Activated T-cell treated with anti-CD3 and anti-CD28 coated beads, Interleukin-2, amount 50 U/mL, for 4 hours (primary cell): ENCODE results near the gene APOH. TPM values are rescaled to one million over a fixed set of nuclear protein-coding genes. Genes with fewer than 3 reads are reported as not detected.

Experiments
- ATAC-seq, 2 donors: fragments of 200-7000 bp; cut with Tn5 transposase; one replicate each; pipeline ENCODE4 v1.10.0; 2021
- DNase-seq: peaks from one replicate; pipeline ENCODE4 v3.0.0-alpha.2; 2020
- H3K27me3 Mint-ChIP-seq: one replicate; pipeline ENCODE4 v1.8.0; 2021; ENCODE audit warnings: low read depth, mixed read lengths
- H3K36me3 Mint-ChIP-seq: one replicate; pipeline ENCODE4 v1.8.0; 2022; ENCODE audit warnings: mixed read lengths; ENCODE audit not compliant: insufficient read depth
- H3K4me1 Mint-ChIP-seq: one replicate; pipeline ENCODE4 v1.8.0; 2021; ENCODE audit warnings: low read depth, mixed read lengths
- H3K4me3 Mint-ChIP-seq: one replicate; pipeline ENCODE4 v1.8.0; 2021; ENCODE audit warnings: mild to moderate bottlenecking, moderate library complexity, mixed read lengths
- H3K9me3 Mint-ChIP-seq: one replicate; pipeline ENCODE4 v1.8.0; 2021; ENCODE audit warnings: mixed read lengths
- total RNA-seq, 3 donors: library from RNA; stranded (reverse); gene quantifications; one replicate each; pipeline ENCODE4 v1.2.1, GENCODE V29; 2021

The APOH gene
- total RNA-seq, 3 donors from 2014 or later, result 0.73 to 1.3 (median 0.76) TPM

DNA sequence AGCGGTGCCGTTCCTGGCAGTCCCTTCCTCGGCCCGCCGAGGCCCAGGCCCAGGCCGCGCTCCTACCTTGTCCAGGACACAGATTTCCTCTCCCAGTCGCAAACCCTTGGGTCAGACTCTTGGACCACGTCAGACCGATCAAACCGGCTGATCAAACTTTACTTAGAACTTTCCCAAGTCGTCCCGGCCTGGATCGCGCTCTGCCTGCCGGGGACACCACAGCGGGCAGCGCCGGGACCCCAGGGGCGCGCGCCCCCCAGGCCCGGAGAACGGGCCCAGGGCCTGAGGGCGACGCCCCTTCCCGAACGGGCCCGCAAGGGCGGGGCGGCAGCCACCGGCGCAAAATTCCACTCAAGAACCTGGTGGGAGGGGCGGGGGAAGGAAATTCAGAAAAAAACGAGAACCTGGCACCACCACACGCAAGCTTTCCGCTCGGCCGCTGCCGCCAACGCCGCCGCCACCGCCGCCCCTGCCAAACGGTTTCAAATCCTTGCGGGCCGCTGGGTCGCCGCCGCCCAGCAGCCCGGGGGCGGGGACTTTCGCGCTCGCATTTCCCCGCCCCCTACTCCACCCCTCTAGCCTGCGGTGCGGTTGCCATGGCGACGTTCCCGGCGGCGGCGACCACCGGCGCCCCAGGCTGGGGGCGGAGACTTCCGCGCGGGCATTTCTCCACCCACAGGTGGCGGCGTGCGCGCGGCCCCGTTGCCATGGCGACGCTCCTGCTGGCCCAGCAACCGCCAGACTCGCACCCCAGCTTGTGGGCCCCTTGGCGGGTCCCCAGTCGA, 37.4 kb downstream of the APOH start, which contains the start of gene CEP112:
CEP112 (minus strand) TSS at position 541 of the 785 bp plus-strand sequence.
- peaks cover 19% of the 10 kb centered on the region for H3K4me1 Mint-ChIP-seq
- peak within 1 kb of the TSS; percentile 84 for H3K4me3 Mint-ChIP-seq
- H3K27me3 Mint-ChIP-seq, result no peaks in the 10 kb centered on the region
- DNase-seq (peak; percentile 93), ATAC-seq (peak; percentile 78 to 85)
- no peaks in the 10 kb centered on the region for H3K36me3 Mint-ChIP-seq
- H3K9me3 Mint-ChIP-seq, result no peaks in the 10 kb centered on the region

DNA sequence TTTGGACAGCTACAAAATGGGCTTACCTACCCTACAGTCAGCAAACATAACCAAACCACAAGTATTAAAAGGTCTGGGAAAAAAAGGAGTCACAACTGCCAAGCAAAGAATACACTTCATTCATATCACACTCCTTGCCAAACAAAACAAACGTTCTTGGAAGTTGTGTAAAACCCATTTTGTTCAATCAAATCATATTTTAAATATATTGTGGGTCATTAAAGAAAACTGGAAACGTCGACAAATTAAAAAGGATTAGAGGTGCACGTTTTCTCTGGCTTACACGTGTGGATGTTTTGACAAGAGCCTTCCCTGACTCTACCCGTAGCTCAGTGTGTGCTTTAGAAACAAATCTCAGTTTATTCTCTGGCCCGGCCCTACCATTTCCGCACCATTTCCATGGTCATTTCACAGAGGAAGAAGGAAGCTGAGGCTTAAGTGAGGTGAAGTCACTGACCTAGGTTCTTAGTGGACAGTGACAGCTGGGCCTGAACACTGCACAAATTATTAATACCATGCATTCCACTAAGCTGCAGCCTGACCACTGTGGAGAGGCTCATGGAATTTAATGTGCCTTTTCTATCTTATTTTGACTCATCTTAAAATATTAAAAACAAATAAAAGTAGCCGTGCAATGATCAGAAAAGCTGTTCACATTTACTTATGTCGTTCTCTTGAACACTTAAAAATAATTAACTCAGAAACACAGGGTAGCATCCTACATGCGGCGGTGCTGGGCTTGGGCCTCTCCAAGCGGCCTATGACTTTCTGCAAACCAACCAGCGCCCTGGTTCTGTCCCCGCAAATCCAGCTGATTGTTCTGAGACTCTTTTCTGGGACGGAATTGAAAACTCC, 38.2 kb downstream of the APOH start:
- H3K36me3 Mint-ChIP-seq, result no peaks in the 10 kb centered on the region
- H3K27me3 Mint-ChIP-seq, result no peaks in the 10 kb centered on the region
- H3K9me3 Mint-ChIP-seq, result no peaks in the 10 kb centered on the region
- DNase-seq, result no peak
- peaks cover 19% of the 10 kb centered on the region for H3K4me1 Mint-ChIP-seq
- peak overlapping the region; percentile 84 for H3K4me3 Mint-ChIP-seq
- peak; percentile 3 to 5 for ATAC-seq

DNA sequence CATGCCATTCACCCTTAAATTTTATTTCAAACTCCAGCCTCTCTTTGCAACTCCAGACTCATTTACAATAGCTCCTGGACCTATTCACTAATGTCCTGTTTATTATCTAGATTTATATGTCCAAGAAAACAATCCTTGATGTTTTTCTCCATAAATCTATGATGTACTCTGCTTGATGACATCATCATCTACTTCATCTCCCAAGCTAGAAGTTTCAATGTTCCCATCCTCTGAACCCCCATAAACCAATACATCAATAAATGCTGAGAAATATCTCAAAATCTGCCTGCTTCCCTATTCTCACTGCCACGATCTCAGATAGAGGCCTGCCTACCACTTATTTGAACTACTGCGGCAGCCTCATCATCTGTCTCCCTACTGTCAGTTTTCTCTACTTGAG, 41.5 kb downstream of the APOH start:
- no peaks in the 10 kb centered on the region for H3K27me3 Mint-ChIP-seq
- H3K36me3 Mint-ChIP-seq, result peaks cover 4% of the 10 kb centered on the region
- ATAC-seq (no peak), DNase-seq (no peak)
- no peak overlapping the region for H3K4me3 Mint-ChIP-seq
- peaks cover 18% of the 10 kb centered on the region for H3K4me1 Mint-ChIP-seq
- peaks cover 4% of the 10 kb centered on the region for H3K9me3 Mint-ChIP-seq

DNA sequence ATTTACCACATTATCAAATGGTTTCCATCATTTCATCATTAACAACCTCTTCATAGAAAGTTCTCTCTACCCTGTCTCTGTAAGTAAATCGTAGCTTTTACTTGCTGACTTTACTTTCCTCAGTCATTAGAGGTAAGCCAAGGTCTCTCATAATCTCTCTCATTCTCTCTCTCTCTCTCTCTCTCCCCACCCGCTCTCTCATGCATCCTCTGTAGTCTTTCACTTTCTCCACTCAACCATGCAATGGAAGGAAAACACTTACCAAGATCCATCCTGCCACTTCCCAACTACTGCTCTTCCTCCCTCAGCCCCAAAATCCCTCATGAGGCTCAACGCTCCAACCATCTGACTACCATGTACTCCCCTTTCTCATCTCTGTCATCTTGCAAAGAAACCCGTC, 43.4 kb downstream of the APOH start:
- DNase-seq (no peak), ATAC-seq (no peak)
- H3K9me3 Mint-ChIP-seq, result peaks cover 4% of the 10 kb centered on the region
- no peak overlapping the region for H3K4me3 Mint-ChIP-seq
- H3K27me3 Mint-ChIP-seq, result no peaks in the 10 kb centered on the region
- H3K4me1 Mint-ChIP-seq, result peaks cover 6% of the 10 kb centered on the region
- peaks cover 6% of the 10 kb centered on the region for H3K36me3 Mint-ChIP-seq

DNA sequence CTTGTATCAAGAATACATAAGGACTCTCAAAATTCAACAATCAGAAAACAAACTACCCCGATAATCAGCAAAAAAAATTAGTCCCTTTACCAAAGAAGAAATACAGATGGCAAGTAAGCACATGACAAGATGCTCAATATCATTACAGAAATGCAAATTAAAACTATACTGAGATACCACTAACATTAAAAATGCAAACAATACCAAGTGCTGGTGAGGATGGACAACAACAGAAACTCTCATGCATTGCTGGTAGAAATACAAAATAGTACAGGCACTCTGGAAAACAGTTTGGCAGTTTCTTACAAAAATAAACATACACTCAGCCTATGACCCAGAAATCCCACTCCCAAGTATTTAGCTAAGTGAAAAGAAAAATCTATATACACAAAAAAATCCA, 44.8 kb downstream of the APOH start:
- H3K4me1 Mint-ChIP-seq, result no peaks in the 10 kb centered on the region
- H3K36me3 Mint-ChIP-seq, result peaks cover 9% of the 10 kb centered on the region
- DNase-seq (no peak), ATAC-seq (no peak)
- peaks cover 4% of the 10 kb centered on the region for H3K9me3 Mint-ChIP-seq
- H3K27me3 Mint-ChIP-seq, result no peaks in the 10 kb centered on the region
- no peak overlapping the region for H3K4me3 Mint-ChIP-seq

DNA sequence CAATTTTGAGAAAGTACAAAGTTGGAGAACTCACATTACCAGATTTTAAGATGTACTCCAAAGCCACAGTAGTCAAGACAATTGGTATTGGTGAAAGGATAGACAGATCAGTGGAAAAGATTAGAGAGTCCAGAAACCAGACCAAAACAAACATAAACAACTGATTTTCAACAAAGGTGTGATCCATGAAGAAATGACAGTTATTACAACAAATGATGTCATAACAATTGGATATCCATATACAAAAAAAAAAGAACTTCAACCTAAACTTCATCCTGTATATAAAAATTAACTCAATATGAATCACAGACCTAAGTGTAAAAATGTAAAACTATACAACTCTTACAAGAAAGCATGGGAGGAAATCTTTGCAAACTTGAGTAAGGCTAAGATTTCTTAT, 45.7 kb downstream of the APOH start:
- H3K27me3 Mint-ChIP-seq, result no peaks in the 10 kb centered on the region
- ATAC-seq (no peak), DNase-seq (no peak)
- H3K36me3 Mint-ChIP-seq, result peaks cover 10% of the 10 kb centered on the region
- H3K4me3 Mint-ChIP-seq, result no peak overlapping the region
- H3K4me1 Mint-ChIP-seq, result no peaks in the 10 kb centered on the region
- peaks cover 4% of the 10 kb centered on the region for H3K9me3 Mint-ChIP-seq

DNA sequence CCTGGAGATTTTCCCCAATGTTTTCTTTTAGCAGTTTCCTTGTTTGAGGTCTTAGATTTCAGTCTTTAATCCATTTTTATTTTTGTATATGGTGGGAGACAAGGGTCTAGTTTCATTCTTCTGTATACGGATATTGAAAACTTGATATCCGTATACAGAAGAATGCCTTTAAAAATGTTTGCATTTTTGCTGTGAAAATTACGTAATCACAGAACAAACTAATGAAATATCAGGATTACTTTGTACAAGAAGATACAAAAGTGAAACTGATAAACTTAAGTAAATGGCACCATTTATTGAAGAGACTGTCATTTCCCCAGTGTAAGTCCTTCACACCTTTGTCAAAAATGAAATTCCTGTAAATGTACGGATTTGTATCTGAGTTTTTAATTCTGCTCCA, 50.6 kb downstream of the APOH start:
- ATAC-seq (no peak), DNase-seq (no peak)
- peaks cover 7% of the 10 kb centered on the region for H3K36me3 Mint-ChIP-seq
- no peak overlapping the region for H3K4me3 Mint-ChIP-seq
- H3K9me3 Mint-ChIP-seq, result no peaks in the 10 kb centered on the region
- H3K4me1 Mint-ChIP-seq, result no peaks in the 10 kb centered on the region
- no peaks in the 10 kb centered on the region for H3K27me3 Mint-ChIP-seq

DNA sequence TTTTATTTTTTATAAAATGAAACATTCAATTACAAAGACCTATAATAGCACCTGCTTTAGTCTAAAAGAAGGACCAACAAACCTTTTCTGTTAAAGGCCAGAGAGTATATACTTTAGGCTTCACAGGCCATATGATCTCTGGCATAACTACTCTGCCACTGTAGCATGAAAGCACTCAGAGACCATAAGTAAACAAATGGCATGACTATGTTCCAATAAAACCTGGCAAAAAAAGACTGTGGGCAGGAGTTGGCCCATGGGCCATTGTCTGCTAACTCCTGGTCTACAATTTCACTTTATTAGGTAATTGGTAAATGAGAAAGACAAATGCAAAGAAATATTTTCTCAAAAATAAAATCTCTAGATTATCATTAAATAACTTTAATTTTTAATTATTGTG, 52.2 kb downstream of the APOH start:
- no peaks in the 10 kb centered on the region for H3K27me3 Mint-ChIP-seq
- H3K4me3 Mint-ChIP-seq, result no peak overlapping the region
- peaks cover 4% of the 10 kb centered on the region for H3K36me3 Mint-ChIP-seq
- no peaks in the 10 kb centered on the region for H3K4me1 Mint-ChIP-seq
- DNase-seq (no peak), ATAC-seq (no peak)
- H3K9me3 Mint-ChIP-seq, result no peaks in the 10 kb centered on the region

DNA sequence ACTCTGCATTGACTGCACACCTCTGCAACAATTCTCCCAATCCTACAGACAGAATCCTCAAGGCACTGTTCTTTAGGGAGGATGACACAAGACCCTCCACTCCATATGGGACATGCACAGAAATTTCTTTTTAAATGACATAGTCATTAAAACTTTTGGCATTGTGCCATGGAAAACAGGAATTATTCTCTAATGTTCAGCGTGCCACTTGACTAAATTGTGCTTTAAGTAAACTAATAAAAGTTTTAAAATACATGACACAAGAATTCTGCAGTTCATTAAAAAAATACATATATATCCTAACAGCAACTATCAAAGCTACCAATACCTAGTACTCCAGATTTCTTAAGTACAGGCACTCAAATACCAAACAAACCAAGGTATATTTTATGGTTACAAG, 53.3 kb downstream of the APOH start:
- no peaks in the 10 kb centered on the region for H3K9me3 Mint-ChIP-seq
- no peak for DNase-seq
- peaks cover 4% of the 10 kb centered on the region for H3K36me3 Mint-ChIP-seq
- no peak overlapping the region for H3K4me3 Mint-ChIP-seq
- ATAC-seq, result no peak
- H3K4me1 Mint-ChIP-seq, result no peaks in the 10 kb centered on the region
- no peaks in the 10 kb centered on the region for H3K27me3 Mint-ChIP-seq

DNA sequence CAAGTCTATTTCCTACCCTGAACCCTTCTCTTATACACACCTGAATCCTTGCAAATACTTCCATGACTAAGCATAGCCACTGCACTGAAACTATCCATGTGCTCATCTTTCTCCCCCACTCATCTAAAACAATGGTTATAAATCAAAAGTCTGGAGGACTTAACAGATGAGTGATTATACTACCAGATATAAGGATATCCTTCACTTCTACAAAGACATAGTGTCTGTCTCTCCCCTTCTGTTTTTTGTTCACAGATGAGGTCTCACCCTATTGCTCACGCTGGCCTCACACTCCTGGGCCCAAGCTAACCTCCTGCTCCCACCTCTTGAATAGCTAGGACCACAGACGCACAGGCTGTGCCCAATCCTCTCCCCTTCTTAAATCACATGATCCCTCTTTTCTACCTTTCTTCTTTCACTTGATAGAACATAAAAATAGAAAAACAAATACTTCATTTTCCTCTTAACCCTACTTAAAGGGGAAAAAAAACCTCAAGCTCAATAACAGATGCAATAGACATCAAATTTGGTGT, 56.5 kb downstream of the APOH start:
- no peak for ATAC-seq
- no peaks in the 10 kb centered on the region for H3K9me3 Mint-ChIP-seq
- no peak overlapping the region for H3K4me3 Mint-ChIP-seq
- H3K27me3 Mint-ChIP-seq, result no peaks in the 10 kb centered on the region
- H3K36me3 Mint-ChIP-seq, result no peaks in the 10 kb centered on the region
- H3K4me1 Mint-ChIP-seq, result no peaks in the 10 kb centered on the region
- DNase-seq, result no peak

DNA sequence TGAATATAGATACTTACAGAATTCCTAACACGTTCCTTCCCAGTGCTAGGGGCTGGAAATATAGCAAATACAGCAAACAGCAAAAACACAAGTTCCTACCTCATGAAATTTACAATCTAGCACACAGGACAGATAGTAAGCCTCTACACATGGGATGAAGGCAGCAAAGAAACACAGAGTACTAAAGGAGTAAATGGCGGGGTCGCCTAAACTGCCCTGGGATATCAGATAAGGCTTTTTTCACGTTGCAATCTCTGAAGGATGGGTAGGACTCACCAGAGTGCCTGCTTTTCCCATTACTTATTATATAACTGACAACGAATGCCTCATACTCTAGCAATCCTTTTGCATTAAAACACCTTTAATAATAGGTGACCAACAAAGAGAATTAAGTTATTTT, 57.1 kb downstream of the APOH start:
- ATAC-seq (no peak), DNase-seq (no peak)
- H3K4me1 Mint-ChIP-seq, result no peaks in the 10 kb centered on the region
- H3K36me3 Mint-ChIP-seq, result no peaks in the 10 kb centered on the region
- no peak overlapping the region for H3K4me3 Mint-ChIP-seq
- H3K9me3 Mint-ChIP-seq, result no peaks in the 10 kb centered on the region
- H3K27me3 Mint-ChIP-seq, result no peaks in the 10 kb centered on the region

DNA sequence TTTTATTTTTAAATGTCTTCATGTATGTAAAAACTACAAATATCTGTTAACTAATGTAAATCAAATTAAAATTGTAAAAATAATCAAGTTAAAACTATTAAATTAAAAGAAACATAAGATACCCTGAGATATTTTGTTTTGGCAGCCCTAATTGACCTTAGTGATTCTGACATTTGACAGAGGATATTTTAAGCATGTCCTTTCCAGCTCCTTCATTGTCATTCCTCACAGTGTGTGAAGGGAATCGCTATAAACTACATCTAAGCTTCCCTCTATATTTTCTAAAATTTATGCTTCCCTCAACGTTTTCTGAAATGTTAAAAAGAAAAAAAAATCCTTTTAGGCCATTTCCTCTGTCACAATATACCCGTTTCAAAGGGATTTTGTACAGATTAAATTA, 57.5 kb downstream of the APOH start:
- DNase-seq (no peak), ATAC-seq (no peak)
- H3K4me1 Mint-ChIP-seq, result no peaks in the 10 kb centered on the region
- no peaks in the 10 kb centered on the region for H3K27me3 Mint-ChIP-seq
- no peaks in the 10 kb centered on the region for H3K36me3 Mint-ChIP-seq
- no peak overlapping the region for H3K4me3 Mint-ChIP-seq
- H3K9me3 Mint-ChIP-seq, result no peaks in the 10 kb centered on the region

DNA sequence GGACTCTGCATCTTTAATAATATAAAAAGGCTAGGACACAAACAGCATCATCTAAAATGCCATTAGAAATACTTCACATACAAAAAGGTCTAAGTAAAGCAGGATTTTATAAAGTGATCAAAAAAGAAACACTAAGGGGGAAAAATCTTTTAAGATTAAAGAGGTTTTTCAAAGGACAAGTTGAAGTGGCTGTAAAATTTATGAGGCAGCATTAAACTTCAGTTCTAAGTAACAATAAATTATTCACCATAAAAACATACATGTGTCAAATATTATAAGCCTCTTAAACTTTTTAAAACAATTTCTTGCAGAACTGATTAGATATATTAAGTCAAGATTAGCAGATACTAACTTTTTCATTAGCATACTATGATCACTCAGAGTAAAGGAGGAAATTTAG, 58.0 kb downstream of the APOH start:
- Mint-ChIP-seq H3K27me3 (no peaks in the 10 kb centered on the region), H3K4me3 (no peak overlapping the region), H3K36me3 (no peaks in the 10 kb centered on the region), H3K4me1 (no peaks in the 10 kb centered on the region), H3K9me3 (no peaks in the 10 kb centered on the region)
- ATAC-seq (no peak), DNase-seq (no peak)

DNA sequence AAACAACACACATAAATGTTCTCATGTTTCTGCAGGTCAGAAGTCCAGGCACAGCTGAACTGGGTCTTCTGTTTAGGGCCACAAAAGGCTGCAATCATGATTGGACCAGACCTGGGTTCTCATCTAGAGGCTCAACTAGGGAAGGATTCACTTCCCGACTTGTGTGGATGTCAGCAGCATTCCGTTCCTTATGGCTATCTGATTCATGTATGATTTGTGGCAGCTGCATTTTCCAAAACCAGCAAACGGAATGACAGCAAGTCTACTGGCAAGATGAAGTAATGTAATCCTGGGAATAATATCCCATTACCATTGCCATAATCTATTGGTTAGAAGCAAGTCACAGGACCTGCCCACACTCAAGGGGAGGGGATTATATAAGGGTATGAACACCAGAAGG, 59.4 kb downstream of the APOH start:
- Mint-ChIP-seq H3K27me3 (no peaks in the 10 kb centered on the region), H3K4me3 (no peak overlapping the region), H3K9me3 (no peaks in the 10 kb centered on the region), H3K4me1 (no peaks in the 10 kb centered on the region), H3K36me3 (no peaks in the 10 kb centered on the region)
- ATAC-seq (no peak), DNase-seq (no peak)
